Fibroblast of villous mesenchyme (primary cell): ENCODE measurements around the gene CCDC154. TPM values are rescaled to one million over a fixed set of nuclear protein-coding genes. Genes with fewer than 3 reads are reported as not detected.
"Not testable (repeated sequence)": the region's sequence is repeated elsewhere in the genome, so short reads cannot be mapped to it uniquely, and the experiment has no call there.

Source experiments
- DNase-seq: peaks from one replicate; pipeline ENCODE4 v3.0.0-alpha.2; 2010; ENCODE audit warnings: low read depth
- H3K4me3 ChIP-seq: 2 replicates; pipeline ENCODE4 v1.5.1; 2011; ENCODE audit warnings: low read depth, mild to moderate bottlenecking, low read length
- CTCF ChIP-seq: IDR thresholded peaks from 2 replicates; pipeline ENCODE4 v1.5.1; 2012; ENCODE audit warnings: low read depth, mild to moderate bottlenecking, low read length; ENCODE audit not compliant: insufficient read depth
- total RNA-seq: library from RNA; depleted of rRNA; stranded (reverse); fragments of >200 nt; gene quantifications from 2 replicates; pipeline ENCODE4 v1.2.3, GENCODE V29; 2012

Gene CCDC154
- total RNA-seq, 1 donor: under 0.01 TPM

- TF ChIP-seq CTCF: no peak
- no peak for DNase-seq
- H3K4me3 ChIP-seq: no peak overlapping the region
Observed at GRCh38 chr16:1441391-1441829, 2.9 kb downstream of the CCDC154 start.

GRCh38 chr16:1439699-1440074, 4.7 kb downstream of the CCDC154 start:
- not testable (repeated sequence) for H3K4me3 ChIP-seq, DNase-seq

GRCh38 chr16:1439058-1439698, 5.2 kb downstream of the CCDC154 start:
- TF ChIP-seq CTCF: no peak
- DNase-seq: no peak
- no peak overlapping the region for H3K4me3 ChIP-seq

GRCh38 chr16:1438229-1439057, 5.9 kb downstream of the CCDC154 start:
- no peak overlapping the region for H3K4me3 ChIP-seq
- TF ChIP-seq CTCF: no peak
- no peak for DNase-seq

- DNase-seq: no peak
- H3K4me3 ChIP-seq: no peak overlapping the region
- TF ChIP-seq CTCF: no peak
Observed at GRCh38 chr16:1437606-1438005, 6.8 kb downstream of the CCDC154 start.

- no peak for DNase-seq
- TF ChIP-seq CTCF: no peak
Observed at GRCh38 chr16:1436731-1437355, 7.5 kb downstream of the CCDC154 start.

More at GRCh38 chr16:1436731-1437355, 7.5 kb downstream of the CCDC154 start:
- no peak overlapping the region for H3K4me3 ChIP-seq
